OCI-LY3 (cell line): ENCODE data around the gene COL4A2.

Experiments used
- H2AFZ ChIP-seq: fragments of 200-600, 300-600 bp; shearing (Covaris generic); 2 replicates; pipeline ENCODE4 v1.6.0; 2014; ENCODE audit warnings: antibody characterized with exemption, low read depth, low read length
- H3K27ac ChIP-seq: fragments of 200-600, 300-600 bp; sonication (generic); 2 replicates; pipeline ENCODE4 v1.5.1; 2014; ENCODE audit warnings: mild to moderate bottlenecking, low read length, moderate library complexity, mixed read lengths
- H3K27me3 ChIP-seq: fragments of 200-600, 300-600 bp; sonication (generic); 2 replicates; pipeline ENCODE4 v1.6.1; 2014; ENCODE audit warnings: low read depth, low read length, mixed read lengths
- H3K36me3 ChIP-seq: fragments of 200-600, 300-600 bp; sonication (generic); replicated peaks from 2 replicates; pipeline ENCODE3; 2014; ENCODE audit warnings: low read depth, low read length, mixed read lengths
- H3K4me1 ChIP-seq: fragments of 300-600, 200-600 bp; sonication (generic); 2 replicates; pipeline ENCODE4 v1.6.1; 2014; ENCODE audit warnings: low read length, mixed read lengths
- H3K4me2 ChIP-seq: fragments of 200-600, 300-600 bp; sonication (generic); 2 replicates; pipeline ENCODE4 v1.6.1; 2014; ENCODE audit warnings: low read length, mixed read lengths
- H3K4me3 ChIP-seq: fragments of 300-600, 200-600 bp; sonication (generic); 2 replicates; pipeline ENCODE4 v1.5.1; 2014; ENCODE audit warnings: antibody characterized with exemption, mild to moderate bottlenecking, low read length, moderate library complexity
- H3K79me2 ChIP-seq: fragments of 300-600, 200-600 bp; shearing (Covaris generic); 2 replicates; pipeline ENCODE4 v1.6.1; 2014; ENCODE audit warnings: mild to moderate bottlenecking, low read length, mixed read lengths
- H3K9ac ChIP-seq: fragments of 300-600, 200-600 bp; shearing (Covaris generic); 2 replicates; pipeline ENCODE4 v1.6.0; 2014; ENCODE audit warnings: mild to moderate bottlenecking, low read length, moderate library complexity
- H3K9me3 ChIP-seq: fragments of 200-600, 300-600 bp; shearing (Covaris generic); 2 replicates; pipeline ENCODE4 v1.6.1; 2014; ENCODE audit warnings: low read length, mixed read lengths; ENCODE audit not compliant: insufficient read depth
- H4K20me1 ChIP-seq: fragments of 200-600, 300-600 bp; sonication (generic); 2 replicates; pipeline ENCODE4 v1.6.1; 2016; ENCODE audit warnings: low read length, mixed read lengths; ENCODE audit not compliant: insufficient read depth
- EZH2phosphoT487 ChIP-seq: fragments of 200-600 bp; shearing (Covaris generic); IDR thresholded peaks from 2 replicates; pipeline ENCODE4 v1.6.1; 2018; ENCODE audit warnings: antibody characterized with exemption, mixed run types, low read depth
- TF ChIP-seq, protein P1 (sequence below): fragments of 200-600, 300-600 bp; sonication (generic); IDR thresholded peaks from 2 replicates; pipeline ENCODE4 v1.5.1; 2014; ENCODE audit warnings: antibody characterized with exemption, low read length, low read depth

COL4A2 gene

DNA sequence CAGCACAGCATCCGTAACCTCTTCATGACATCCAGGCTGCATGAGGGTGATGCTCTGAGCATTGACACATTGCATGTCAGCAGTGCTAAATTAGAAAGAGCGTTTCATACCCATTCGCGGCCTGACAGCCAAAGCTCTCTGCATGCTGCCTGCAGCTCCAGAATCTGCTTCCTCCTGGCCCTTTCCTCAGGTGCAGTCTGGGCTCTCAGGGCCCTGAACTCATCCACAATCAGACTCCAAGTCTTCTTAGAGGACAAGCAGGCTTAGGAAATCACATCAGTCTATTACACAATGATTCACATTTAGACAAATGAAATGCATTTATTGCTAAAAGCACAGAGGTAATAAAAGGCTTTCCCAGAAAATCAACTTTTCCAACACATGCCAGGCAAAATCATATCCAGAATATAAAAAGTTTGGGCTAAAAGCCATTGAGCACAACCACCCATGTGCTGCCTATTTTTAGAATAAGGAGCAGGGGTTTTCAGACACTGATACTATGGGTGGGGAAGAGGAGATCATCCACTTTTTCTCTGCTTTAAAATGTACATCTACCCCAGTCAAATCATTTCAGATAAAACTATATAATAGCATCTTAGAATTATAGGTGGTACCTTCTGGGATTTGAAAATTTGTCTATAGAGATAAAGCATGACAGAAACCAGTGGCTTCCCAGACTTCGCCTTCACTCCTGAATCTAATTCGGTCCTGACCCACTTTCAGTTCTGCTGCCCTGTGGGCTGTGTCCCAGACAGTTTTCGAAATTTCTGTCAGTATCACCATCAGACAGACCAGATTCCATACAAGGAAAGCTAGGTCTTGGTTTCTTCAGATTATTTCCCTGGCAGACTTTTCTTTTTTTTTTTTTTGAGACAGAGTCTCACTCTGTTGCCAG is 109.3 kb downstream of the COL4A2 start:
- Histone ChIP-seq H3K27me3 (peaks cover 49% of the 10 kb centered on the region), H2AFZ (no peak overlapping the region), H4K20me1 (no peaks in the 10 kb centered on the region), H3K4me3 (no peak overlapping the region), H3K36me3 (no peaks in the 10 kb centered on the region), H3K4me2 (no peak overlapping the region), H3K9ac (no peak overlapping the region), H3K4me1 (peaks cover 5% of the 10 kb centered on the region), H3K79me2 (no peaks in the 10 kb centered on the region), H3K27ac (no peak overlapping the region), H3K9me3 (no peaks in the 10 kb centered on the region)
- TF ChIP-seq, protein P1, sequence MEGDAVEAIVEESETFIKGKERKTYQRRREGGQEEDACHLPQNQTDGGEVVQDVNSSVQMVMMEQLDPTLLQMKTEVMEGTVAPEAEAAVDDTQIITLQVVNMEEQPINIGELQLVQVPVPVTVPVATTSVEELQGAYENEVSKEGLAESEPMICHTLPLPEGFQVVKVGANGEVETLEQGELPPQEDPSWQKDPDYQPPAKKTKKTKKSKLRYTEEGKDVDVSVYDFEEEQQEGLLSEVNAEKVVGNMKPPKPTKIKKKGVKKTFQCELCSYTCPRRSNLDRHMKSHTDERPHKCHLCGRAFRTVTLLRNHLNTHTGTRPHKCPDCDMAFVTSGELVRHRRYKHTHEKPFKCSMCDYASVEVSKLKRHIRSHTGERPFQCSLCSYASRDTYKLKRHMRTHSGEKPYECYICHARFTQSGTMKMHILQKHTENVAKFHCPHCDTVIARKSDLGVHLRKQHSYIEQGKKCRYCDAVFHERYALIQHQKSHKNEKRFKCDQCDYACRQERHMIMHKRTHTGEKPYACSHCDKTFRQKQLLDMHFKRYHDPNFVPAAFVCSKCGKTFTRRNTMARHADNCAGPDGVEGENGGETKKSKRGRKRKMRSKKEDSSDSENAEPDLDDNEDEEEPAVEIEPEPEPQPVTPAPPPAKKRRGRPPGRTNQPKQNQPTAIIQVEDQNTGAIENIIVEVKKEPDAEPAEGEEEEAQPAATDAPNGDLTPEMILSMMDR: no peak
- TF ChIP-seq EZH2phosphoT487: no peak

GRCh38 chr13:110418944-110419343 is 111.9 kb downstream of the COL4A2 start:
- Histone ChIP-seq H3K4me1 (no peaks in the 10 kb centered on the region), H3K4me2 (no peak overlapping the region), H3K27ac (no peak overlapping the region), H3K9ac (no peak overlapping the region), H3K79me2 (no peaks in the 10 kb centered on the region), H3K4me3 (no peak overlapping the region), H3K36me3 (no peaks in the 10 kb centered on the region), H2AFZ (no peak overlapping the region), H4K20me1 (no peaks in the 10 kb centered on the region), H3K9me3 (no peaks in the 10 kb centered on the region), H3K27me3 (peaks cover 53% of the 10 kb centered on the region)
- TF ChIP-seq, protein P1: no peak
- no peak for TF ChIP-seq EZH2phosphoT487

DNA sequence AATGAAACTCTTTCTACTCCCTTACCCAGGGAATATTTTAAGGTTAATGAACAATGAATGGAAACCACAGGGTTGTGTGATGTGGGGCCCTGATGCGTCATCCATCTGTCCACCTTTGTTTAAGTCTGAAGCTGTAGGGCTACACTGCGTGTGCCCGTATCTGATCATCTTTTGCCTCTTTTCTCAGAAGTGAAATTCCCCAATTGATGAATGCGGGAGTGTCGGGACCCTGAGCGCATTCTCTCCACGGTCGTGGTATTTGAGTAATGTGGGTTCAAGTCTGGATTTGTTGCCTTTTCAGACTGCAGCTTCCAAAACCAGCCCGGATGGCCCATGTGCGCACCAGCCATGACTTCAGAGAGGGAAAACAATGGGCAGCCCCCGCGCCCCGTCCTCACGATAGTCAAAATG is 112.3 kb downstream of the COL4A2 start:
- Histone ChIP-seq H3K79me2 (no peaks in the 10 kb centered on the region), H3K36me3 (no peaks in the 10 kb centered on the region), H3K4me1 (no peaks in the 10 kb centered on the region), H3K4me2 (no peak overlapping the region), H3K9me3 (no peaks in the 10 kb centered on the region), H3K9ac (no peak overlapping the region), H3K4me3 (no peak overlapping the region), H2AFZ (no peak overlapping the region), H3K27ac (no peak overlapping the region), H3K27me3 (peaks cover 52% of the 10 kb centered on the region), H4K20me1 (no peaks in the 10 kb centered on the region)
- no peak for TF ChIP-seq EZH2phosphoT487
- TF ChIP-seq, protein P1: no peak

GRCh38 chr13:110419946-110420345 is 112.9 kb downstream of the COL4A2 start:
- H3K9ac ChIP-seq: no peak overlapping the region
- no peak overlapping the region for H2AFZ ChIP-seq
- no peaks in the 10 kb centered on the region for H3K36me3 ChIP-seq
- no peak overlapping the region for H3K27ac ChIP-seq
- no peak for TF ChIP-seq EZH2phosphoT487
- TF ChIP-seq, protein P1: no peak
- no peaks in the 10 kb centered on the region for H4K20me1 ChIP-seq
- no peak overlapping the region for H3K4me3 ChIP-seq
- H3K27me3 ChIP-seq: peaks cover 46% of the 10 kb centered on the region
- H3K9me3 ChIP-seq: no peaks in the 10 kb centered on the region
- H3K4me1 ChIP-seq: no peaks in the 10 kb centered on the region
- H3K79me2 ChIP-seq: no peaks in the 10 kb centered on the region
- H3K4me2 ChIP-seq: no peak overlapping the region
